ENCODE results near the gene RBM20.

GRCh38 chr10:110859973-110860376 lies 215.8 kb downstream of the RBM20 start:
- no peak for TF ChIP-seq POLR2AphosphoS5 (IDR thresholded peaks at IDR 0.05)
- TF ChIP-seq CTCF (IDR thresholded peaks at IDR 0.05) = no peak

Measured in gastroesophageal sphincter (tissue), 3 donors.